HepG2 (cell line): ENCODE data around the gene MBLAC1. TPM values are rescaled to one million over a fixed set of nuclear protein-coding genes. Genes with fewer than 3 reads are reported as not detected.
A peak's percentile ranks its signal among the peaks of the same experiment; 100 is the strongest.

Experiments
- ATAC-seq: fragments of 200-7000 bp; cut with Tn5 transposase; 3 replicates; pipeline ENCODE4 v1.9.1; 2020; ENCODE audit warnings: mild to moderate bottlenecking, moderate library complexity
- BruUV-seq: library from RNA; stranded (reverse); fragments of 400-500 nt; replicated peaks from 2 replicates; lab custom pipeline; 2021; lab: Mats Ljungman, UMichigan
- CTCF ChIA-PET: fragments of 300-600 bp; formaldehyde crosslinking; extraction: SDS; loops from one replicate; lab custom pipeline; 2021; ENCODE audit warnings: low total read pairs, inconsistent platforms, low intra/inter-chr PET ratio; lab: Yijun Ruan, JAX
- POLR2A ChIA-PET: fragments of 350-600 bp; sonication (Branson Sonifier 250); formaldehyde crosslinking; loops from one replicate; lab custom pipeline; 2020; ENCODE audit warnings: antibody characterized with exemption, inconsistent platforms; lab: Yijun Ruan, JAX
- DNase-seq: peaks from one replicate; pipeline ENCODE4 v3.0.0-alpha.2; 2015; ENCODE audit warnings: low spot score
- FAIRE-seq: peaks from 3 replicates; lab custom pipeline; 2011; peaks lifted over from hg19 to GRCh38; lab: Jason Lieb, UNC
- H2AFZ ChIP-seq: one replicate; pipeline ENCODE4 v1.6.1; 2011; ENCODE audit warnings: low read length, inconsistent platforms
- H3K27ac ChIP-seq: fragments of 300-600 bp; 3 replicates; pipeline ENCODE4 v1.8.0; 2011; ENCODE audit warnings: mixed run types, mild to moderate bottlenecking, mixed read lengths, low read length, inconsistent platforms; ENCODE audit not compliant: insufficient read depth; ENCODE audit errors: extremely low read length
- H3K27me3 ChIP-seq, 2 experiments: fragments of 200-600 bp in 1 of 2; 2 replicates in 1 of 2; 3 replicates in 1 of 2; pipeline versions ENCODE4 v1.6.0 to v1.8.0; 2011; ENCODE audit warnings: low read length in 2 of 2, mild to moderate bottlenecking in 2 of 2, moderate library complexity in 2 of 2, inconsistent platforms in 1 of 2; ENCODE audit not compliant: insufficient read depth in 2 of 2, control insufficient read depth in 1 of 2
- H3K36me3 ChIP-seq, 2 experiments: fragments of 200-600 bp in 1 of 2; replicated peaks in 1 of 2; 2 replicates in 1 of 2; 3 replicates in 1 of 2; pipeline versions ENCODE4 v1.5.1 to v1.8.0; 2011; ENCODE audit warnings: low read length in 2 of 2, inconsistent platforms in 1 of 2; ENCODE audit not compliant: insufficient read depth in 2 of 2, control insufficient read depth in 1 of 2
- H3K4me1 ChIP-seq: 2 replicates; pipeline ENCODE4 v1.5.1; 2012; ENCODE audit warnings: low read length, inconsistent platforms; ENCODE audit not compliant: insufficient read depth
- H3K4me2 ChIP-seq: 2 replicates; pipeline ENCODE4 v1.6.0; 2011; ENCODE audit warnings: low read depth, low read length, inconsistent platforms
- H3K4me3 ChIP-seq, 3 experiments: fragments of 200-600 bp in 1 of 3; sonication (generic), shearing (Covaris generic) in 1 of 3; replicated peaks in 1 of 3; 2 replicates each; pipeline ENCODE4 v1.5.1; 2011 to 2016; ENCODE audit warnings: low read length in 3 of 3, inconsistent platforms in 2 of 3, low read depth in 2 of 3, mild to moderate bottlenecking in 2 of 3, control low read depth in 1 of 3, mixed read lengths in 1 of 3; ENCODE audit not compliant: insufficient read depth in 1 of 3
- H3K79me2 ChIP-seq: one replicate; pipeline ENCODE4 v1.6.1; 2011; ENCODE audit warnings: low read length, inconsistent platforms; ENCODE audit not compliant: insufficient read depth
- H3K9ac ChIP-seq: 2 replicates; pipeline ENCODE4 v1.6.0; 2011; ENCODE audit warnings: mild to moderate bottlenecking, low read depth, low read length, inconsistent platforms; ENCODE audit not compliant: insufficient read depth
- H3K9me3 ChIP-seq: 2 replicates; pipeline ENCODE4 v1.5.1; 2012; ENCODE audit warnings: mild to moderate bottlenecking, low read length
- H4K20me1 ChIP-seq: 2 replicates; pipeline ENCODE4 v1.6.0; 2011; ENCODE audit warnings: inconsistent platforms, mild to moderate bottlenecking, low read length, moderate library complexity; ENCODE audit not compliant: insufficient read depth
- AGO2 ChIP-seq: fragments of 200-400 bp; formaldehyde crosslinking; optimal IDR thresholded peaks from 2 replicates; pipeline ENCODE3; 2017; ENCODE audit warnings: mild to moderate bottlenecking, low read depth, low read length, moderate library complexity
- ATF7 ChIP-seq, 2 experiments: fragments of 450-650 bp in 1 of 2; sonication (generic) in 1 of 2; formaldehyde crosslinking in 1 of 2; IDR thresholded peaks; 2 replicates each; pipeline versions ENCODE4 v1.4.0 to v1.6.1; 2016 to 2020; ENCODE audit warnings: antibody characterized with exemption in 1 of 2, mild to moderate bottlenecking in 1 of 2, missing genetic modification reagents in 1 of 2
- BCL3 ChIP-seq: sonication (generic); formaldehyde crosslinking; IDR thresholded peaks from 2 replicates; pipeline ENCODE4 v1.5.1; 2020; ENCODE audit warnings: mild to moderate bottlenecking, missing genetic modification reagents, moderate library complexity
- MIER2 ChIP-seq: IDR thresholded peaks from 2 replicates; pipeline ENCODE4 v1.6.1; 2016; ENCODE audit warnings: missing biosample characterization, missing genetic modification reagents
- NFIC ChIP-seq: IDR thresholded peaks from 2 replicates; pipeline ENCODE4 v1.6.1; 2012; ENCODE audit warnings: mild to moderate bottlenecking, low read length, inconsistent platforms
- PCBP2 ChIP-seq: fragments of 200-400 bp; formaldehyde crosslinking; optimal IDR thresholded peaks from 2 replicates; pipeline ENCODE3; 2018; ENCODE audit warnings: low read length, low read depth; ENCODE audit not compliant: poor library complexity, severe bottlenecking
- POLR2G ChIP-seq: fragments of 200-400 bp; formaldehyde crosslinking; IDR thresholded peaks from 2 replicates; pipeline ENCODE4 v1.6.1; 2018; ENCODE audit warnings: mild to moderate bottlenecking, low read depth, low read length, moderate library complexity
- SRY ChIP-seq: sonication (generic); formaldehyde crosslinking; IDR thresholded peaks from 2 replicates; pipeline ENCODE4 v1.8.0; 2022; ENCODE audit warnings: mild to moderate bottlenecking, missing genetic modification reagents
- YY1 ChIP-seq: IDR thresholded peaks from 2 replicates; pipeline ENCODE4 v1.6.1; 2011; ENCODE audit warnings: low read length, low read depth, moderate library complexity, mild to moderate bottlenecking; ENCODE audit not compliant: insufficient read depth, insufficient replicate concordance
- ZNF317 ChIP-seq: sonication (generic); formaldehyde crosslinking; IDR thresholded peaks from 2 replicates; pipeline ENCODE4 v1.5.0; 2020; ENCODE audit warnings: mild to moderate bottlenecking, missing genetic modification reagents
- ZNF710 ChIP-seq: sonication (generic); formaldehyde crosslinking; IDR thresholded peaks from 2 replicates; pipeline ENCODE4 v1.5.0; 2020; ENCODE audit warnings: mild to moderate bottlenecking, missing genetic modification reagents, borderline replicate concordance
- ZNF816 ChIP-seq: sonication (generic); formaldehyde crosslinking; IDR thresholded peaks from 2 replicates; pipeline ENCODE4 v1.8.0; 2022; ENCODE audit warnings: missing genetic modification reagents, mild to moderate bottlenecking, borderline replicate concordance
- WGBS: methylation state at CpG from one replicate; pipeline ENCODE4 v1.1.6; 2017; ENCODE audit warnings: low lambda C conversion rate; 5-methylcytosine and 5-hydroxymethylcytosine counted together
- in situ Hi-C: cut with HindIII; loops from 2 replicates; pipeline ENCODE4 v1.10.0; 2017; ENCODE audit warnings: low pct_unique_long_range_greater_than_20kb; ENCODE audit not compliant: extremely low pct_ligation_motif_present
- intact Hi-C: fragments of 100-400 bp; cut with micrococcal nuclease; formaldehyde crosslinking; loops from one replicate; pipeline ENCODE4 v1.10.0; 2022; ENCODE audit not compliant: unreplicated experiment
- polyA plus RNA-seq, 8 experiments: library from polyadenylated mRNA; depleted of rRNA in 3 of 8; stranded (reverse) in 7 of 8; unstranded in 1 of 8; fragments of >200 nt; fragmentation: Illumina TruSeq in 4 of 8; extraction: Trizol in 4 of 8; gene quantifications; 2 replicates each; pipeline versions ENCODE4 v1.2.1 to v1.2.3, GENCODE V29; 2011 to 2016; ENCODE audit warnings: low read depth in 4 of 8, missing spikeins in 1 of 8, mixed read lengths in 1 of 8; ENCODE audit not compliant: insufficient read depth in 1 of 8
- total RNA-seq, 5 experiments: library from RNA; depleted of rRNA; stranded (reverse); fragments of >200 nt; fragmentation: Illumina TruSeq; extraction: Trizol; gene quantifications; 2 replicates each; pipeline ENCODE4 v1.2.3, GENCODE V29; 2016; ENCODE audit warnings: low read depth in 1 of 5
- TF ChIP-seq, protein P1 (sequence below): sonication (generic); formaldehyde crosslinking; IDR thresholded peaks from 2 replicates; pipeline ENCODE4 v1.5.1; 2020; ENCODE audit warnings: mild to moderate bottlenecking, missing genetic modification reagents, moderate library complexity
- TF ChIP-seq, protein P2 (sequence below): IDR thresholded peaks from 2 replicates; pipeline ENCODE4 v1.6.1; 2018; ENCODE audit warnings: missing genetic modification reagents

The MBLAC1 gene
- total and polyA plus RNA-seq, 2 of the 13 experiments (the other 11 are each of a cell fraction or from before 2014, with no cell fraction given), result 0.79 to 2.1 TPM

GRCh38 chr7:100091411-100092181, 35.2 kb upstream of the MBLAC1 start:
- in situ Hi-C loops, result no loop called here
- H3K27ac ChIP-seq, result no peak overlapping the region
- no TSS peak for BruUV-seq
- H3K4me1 ChIP-seq, result peaks cover 38% of the 10 kb centered on the region
- no peak for DNase-seq
- no peaks in the 10 kb centered on the region; a peak in 1 of 5 replicates for H3K27me3 ChIP-seq
- no peak overlapping the region for H3K9ac ChIP-seq
- H3K4me3 ChIP-seq, result no peak overlapping the region
- intact Hi-C loops, result no loop called here
- peaks cover 40 to 63% of the 10 kb centered on the region in 2 experiments for H3K36me3 ChIP-seq
- H3K79me2 ChIP-seq, result peaks cover 10% of the 10 kb centered on the region
- 97% methylated on average over 19 of the region's 19 CpGs for WGBS
- no peak overlapping the region for H2AFZ ChIP-seq
- no peak for FAIRE-seq
- H4K20me1 ChIP-seq, result no peaks in the 10 kb centered on the region
- ChIA-PET CTCF (no interaction called here), POLR2A (interaction anchor here (4.3 kb wide), 1 partner anchor 10 kb away, joined by 33 read pairs; the partner anchor contains the start of genes AP4M1 and MCM7)
- peak; percentile 38 for ATAC-seq
- no peaks in the 10 kb centered on the region for H3K9me3 ChIP-seq
- H3K4me2 ChIP-seq, result no peak overlapping the region
- TF ChIP-seq NFIC, result no peak
- TF ChIP-seq PCBP2, result no peak
- peak; percentile 73 for TF ChIP-seq POLR2G
- TF ChIP-seq, protein P1, sequence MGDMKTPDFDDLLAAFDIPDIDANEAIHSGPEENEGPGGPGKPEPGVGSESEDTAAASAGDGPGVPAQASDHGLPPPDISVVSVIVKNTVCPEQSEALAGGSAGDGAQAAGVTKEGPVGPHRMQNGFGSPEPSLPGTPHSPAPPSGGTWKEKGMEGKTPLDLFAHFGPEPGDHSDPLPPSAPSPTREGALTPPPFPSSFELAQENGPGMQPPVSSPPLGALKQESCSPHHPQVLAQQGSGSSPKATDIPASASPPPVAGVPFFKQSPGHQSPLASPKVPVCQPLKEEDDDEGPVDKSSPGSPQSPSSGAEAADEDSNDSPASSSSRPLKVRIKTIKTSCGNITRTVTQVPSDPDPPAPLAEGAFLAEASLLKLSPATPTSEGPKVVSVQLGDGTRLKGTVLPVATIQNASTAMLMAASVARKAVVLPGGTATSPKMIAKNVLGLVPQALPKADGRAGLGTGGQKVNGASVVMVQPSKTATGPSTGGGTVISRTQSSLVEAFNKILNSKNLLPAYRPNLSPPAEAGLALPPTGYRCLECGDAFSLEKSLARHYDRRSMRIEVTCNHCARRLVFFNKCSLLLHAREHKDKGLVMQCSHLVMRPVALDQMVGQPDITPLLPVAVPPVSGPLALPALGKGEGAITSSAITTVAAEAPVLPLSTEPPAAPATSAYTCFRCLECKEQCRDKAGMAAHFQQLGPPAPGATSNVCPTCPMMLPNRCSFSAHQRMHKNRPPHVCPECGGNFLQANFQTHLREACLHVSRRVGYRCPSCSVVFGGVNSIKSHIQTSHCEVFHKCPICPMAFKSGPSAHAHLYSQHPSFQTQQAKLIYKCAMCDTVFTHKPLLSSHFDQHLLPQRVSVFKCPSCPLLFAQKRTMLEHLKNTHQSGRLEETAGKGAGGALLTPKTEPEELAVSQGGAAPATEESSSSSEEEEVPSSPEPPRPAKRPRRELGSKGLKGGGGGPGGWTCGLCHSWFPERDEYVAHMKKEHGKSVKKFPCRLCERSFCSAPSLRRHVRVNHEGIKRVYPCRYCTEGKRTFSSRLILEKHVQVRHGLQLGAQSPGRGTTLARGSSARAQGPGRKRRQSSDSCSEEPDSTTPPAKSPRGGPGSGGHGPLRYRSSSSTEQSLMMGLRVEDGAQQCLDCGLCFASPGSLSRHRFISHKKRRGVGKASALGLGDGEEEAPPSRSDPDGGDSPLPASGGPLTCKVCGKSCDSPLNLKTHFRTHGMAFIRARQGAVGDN, result 0 out of 2 replicates have a peak, but pooled peaks have one; percentile 23
- no peak for TF ChIP-seq MIER2 (CRISPR knock-in tag)
- TF ChIP-seq, protein P2, sequence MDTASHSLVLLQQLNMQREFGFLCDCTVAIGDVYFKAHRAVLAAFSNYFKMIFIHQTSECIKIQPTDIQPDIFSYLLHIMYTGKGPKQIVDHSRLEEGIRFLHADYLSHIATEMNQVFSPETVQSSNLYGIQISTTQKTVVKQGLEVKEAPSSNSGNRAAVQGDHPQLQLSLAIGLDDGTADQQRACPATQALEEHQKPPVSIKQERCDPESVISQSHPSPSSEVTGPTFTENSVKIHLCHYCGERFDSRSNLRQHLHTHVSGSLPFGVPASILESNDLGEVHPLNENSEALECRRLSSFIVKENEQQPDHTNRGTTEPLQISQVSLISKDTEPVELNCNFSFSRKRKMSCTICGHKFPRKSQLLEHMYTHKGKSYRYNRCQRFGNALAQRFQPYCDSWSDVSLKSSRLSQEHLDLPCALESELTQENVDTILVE (CRISPR knock-in tag), result no peak
- TF ChIP-seq ATF7 (IDR thresholded peaks at IDR 0.05), result no peak
- no peak for TF ChIP-seq ATF7 (CRISPR knock-in tag; IDR thresholded peaks at IDR 0.05)
- TF ChIP-seq ZNF816, result no peak
- no peak for TF ChIP-seq ZNF317 (CRISPR knock-in tag)
- no peak for TF ChIP-seq SRY (CRISPR knock-in tag)
- TF ChIP-seq BCL3 (CRISPR knock-in tag), result no peak
- TF ChIP-seq ZNF710 (CRISPR knock-in tag), result no peak
- no peak for TF ChIP-seq YY1
- peak; percentile 92 for TF ChIP-seq AGO2
